Type B pancreatic cell (in vitro differentiated cells): Measurements from ENCODE around the gene DNASE1L2. TPM values are rescaled to one million over a fixed set of nuclear protein-coding genes. Genes with fewer than 3 reads are reported as not detected.

Experiments used
- DNase-seq: peaks from one replicate; pipeline ENCODE4 v3.0.0; 2021; ENCODE audit warnings: mixed read lengths; ENCODE audit not compliant: unreplicated experiment; ENCODE audit errors: extremely low spot score
- H3K27ac Mint-ChIP-seq: 2 replicates; pipeline ENCODE4 v1.8.0; 2021; ENCODE audit warnings: mild to moderate bottlenecking, mixed read lengths
- H3K27me3 Mint-ChIP-seq: 2 replicates; pipeline ENCODE4 v1.8.0; 2021; ENCODE audit warnings: mixed read lengths
- H3K36me3 Mint-ChIP-seq: 2 replicates; pipeline ENCODE4 v1.8.0; 2021; ENCODE audit warnings: mixed read lengths
- H3K4me1 Mint-ChIP-seq: one replicate; pipeline ENCODE4 v1.8.0; 2021; ENCODE audit warnings: mixed read lengths; ENCODE audit not compliant: unreplicated experiment
- H3K4me3 Mint-ChIP-seq: 2 replicates; pipeline ENCODE4 v1.8.0; 2021; ENCODE audit warnings: mild to moderate bottlenecking, mixed read lengths
- H3K9me3 Mint-ChIP-seq: 2 replicates; pipeline ENCODE4 v1.8.0; 2021; ENCODE audit warnings: mixed read lengths
- total RNA-seq: library from RNA; stranded (reverse); gene quantifications from 2 replicates; pipeline ENCODE4 v1.2.1, GENCODE V29; 2021; ENCODE audit warnings: low replicate concordance
- TF ChIP-seq, protein P1 (sequence below): fragments of 200-600 bp; sonication (generic); conservative IDR thresholded peaks from 2 replicates; pipeline ENCODE4 v1.5.0; 2021; ENCODE audit warnings: antibody characterized with exemption, mild to moderate bottlenecking

The DNASE1L2 gene
- total RNA-seq, 1 donor from 2014 or later: 2.6 TPM

DNA sequence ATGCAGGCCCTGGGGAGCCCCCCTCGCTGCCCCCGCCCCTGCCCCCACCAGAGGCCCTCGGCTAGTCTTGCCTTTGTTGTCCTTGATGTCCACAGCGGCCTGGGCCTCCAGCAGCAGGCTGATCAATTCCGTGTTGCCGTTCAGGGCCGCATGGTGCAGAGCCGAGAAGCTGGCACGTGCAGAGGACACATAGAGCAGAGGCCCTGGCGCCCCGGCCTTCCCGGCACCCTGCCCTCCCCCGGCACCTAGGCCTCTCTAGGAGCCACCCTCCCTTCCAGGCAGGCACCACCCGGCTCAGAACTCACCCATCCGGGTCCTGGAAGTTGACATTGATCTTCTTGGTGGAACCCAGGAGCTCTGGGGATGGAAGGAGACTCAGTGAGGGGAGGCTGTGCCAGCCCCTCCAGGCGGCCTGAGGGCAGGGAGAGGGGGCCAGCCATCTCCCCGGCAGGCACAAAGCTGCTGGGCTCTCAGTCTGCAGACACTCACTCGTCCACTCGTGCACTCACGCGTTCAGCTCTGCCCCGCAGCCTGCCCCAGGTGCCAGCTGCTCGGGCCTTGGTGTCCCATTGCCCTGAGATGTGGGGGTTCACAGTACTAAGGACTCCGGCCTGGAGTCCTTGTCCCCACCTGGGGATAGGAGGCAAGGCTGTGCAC, 46.1 kb upstream of the DNASE1L2 start:
- Mint-ChIP-seq H3K27me3 (peaks cover 5% of the 10 kb centered on the region), H3K9me3 (no peaks in the 10 kb centered on the region), H3K36me3 (no peaks in the 10 kb centered on the region), H3K4me1 (no peaks in the 10 kb centered on the region), H3K4me3 (no peak overlapping the region), H3K27ac (no peak overlapping the region)
- TF ChIP-seq, protein P1, sequence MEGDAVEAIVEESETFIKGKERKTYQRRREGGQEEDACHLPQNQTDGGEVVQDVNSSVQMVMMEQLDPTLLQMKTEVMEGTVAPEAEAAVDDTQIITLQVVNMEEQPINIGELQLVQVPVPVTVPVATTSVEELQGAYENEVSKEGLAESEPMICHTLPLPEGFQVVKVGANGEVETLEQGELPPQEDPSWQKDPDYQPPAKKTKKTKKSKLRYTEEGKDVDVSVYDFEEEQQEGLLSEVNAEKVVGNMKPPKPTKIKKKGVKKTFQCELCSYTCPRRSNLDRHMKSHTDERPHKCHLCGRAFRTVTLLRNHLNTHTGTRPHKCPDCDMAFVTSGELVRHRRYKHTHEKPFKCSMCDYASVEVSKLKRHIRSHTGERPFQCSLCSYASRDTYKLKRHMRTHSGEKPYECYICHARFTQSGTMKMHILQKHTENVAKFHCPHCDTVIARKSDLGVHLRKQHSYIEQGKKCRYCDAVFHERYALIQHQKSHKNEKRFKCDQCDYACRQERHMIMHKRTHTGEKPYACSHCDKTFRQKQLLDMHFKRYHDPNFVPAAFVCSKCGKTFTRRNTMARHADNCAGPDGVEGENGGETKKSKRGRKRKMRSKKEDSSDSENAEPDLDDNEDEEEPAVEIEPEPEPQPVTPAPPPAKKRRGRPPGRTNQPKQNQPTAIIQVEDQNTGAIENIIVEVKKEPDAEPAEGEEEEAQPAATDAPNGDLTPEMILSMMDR: no peak
- DNase-seq: no peak

DNA sequence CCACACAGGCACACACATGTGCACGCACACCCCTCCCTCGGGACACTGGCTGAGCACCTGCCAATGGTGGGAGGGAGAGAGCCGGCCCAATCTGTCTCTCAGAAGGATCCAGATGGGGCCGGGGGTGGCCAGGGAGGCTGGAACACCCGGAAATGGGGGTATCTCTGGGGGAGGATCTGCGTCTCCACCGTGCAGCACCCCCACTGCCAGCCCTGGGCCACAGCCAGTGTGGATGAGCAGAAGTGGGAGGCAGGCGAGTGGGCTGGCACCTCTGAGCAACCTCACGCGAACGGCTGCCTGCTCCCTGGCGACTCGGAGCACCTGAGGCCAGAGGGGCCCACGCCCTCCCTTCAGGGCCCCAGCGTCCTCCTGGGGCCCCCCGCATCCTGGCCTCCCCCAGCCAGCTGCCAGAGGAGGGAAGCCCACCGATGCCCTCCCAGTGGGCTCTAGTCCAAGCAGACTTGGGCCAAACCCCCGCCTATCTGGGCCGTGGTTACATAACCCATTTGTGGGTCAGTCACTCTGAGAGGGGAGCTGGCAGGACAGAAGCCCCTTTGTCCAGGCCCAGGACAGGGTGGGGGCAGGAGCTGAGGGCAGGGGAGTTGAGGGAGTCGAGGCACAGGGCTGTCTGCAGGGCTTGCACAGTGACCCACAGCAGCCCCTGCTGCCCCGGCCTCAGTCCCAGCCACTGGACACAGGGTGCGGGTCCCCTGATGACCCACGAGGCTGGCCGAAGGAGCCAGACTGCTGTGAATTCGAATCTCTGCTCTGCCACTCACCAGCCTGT, 45.4 kb upstream of the DNASE1L2 start:
- no peaks in the 10 kb centered on the region for H3K9me3 Mint-ChIP-seq
- H3K27ac Mint-ChIP-seq: no peak overlapping the region
- no peaks in the 10 kb centered on the region for H3K4me1 Mint-ChIP-seq
- DNase-seq: no peak
- H3K27me3 Mint-ChIP-seq: peaks cover 5% of the 10 kb centered on the region
- TF ChIP-seq, protein P1: no peak
- no peak overlapping the region for H3K4me3 Mint-ChIP-seq
- no peaks in the 10 kb centered on the region for H3K36me3 Mint-ChIP-seq

DNA sequence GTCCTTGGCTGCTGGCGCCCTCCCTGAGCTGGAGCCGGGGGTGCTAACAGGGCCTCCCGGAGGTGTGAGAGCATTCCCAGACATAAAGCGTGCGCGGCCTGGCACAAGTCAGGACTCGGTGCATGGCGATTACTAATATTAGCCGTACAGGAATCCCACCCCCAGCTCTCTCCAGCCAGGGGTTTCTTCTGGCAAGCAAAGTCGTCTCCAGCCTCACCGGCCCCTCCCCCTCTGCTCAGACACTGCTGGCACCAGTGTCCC, 44.9 kb upstream of the DNASE1L2 start:
- TF ChIP-seq, protein P1: no peak

DNA sequence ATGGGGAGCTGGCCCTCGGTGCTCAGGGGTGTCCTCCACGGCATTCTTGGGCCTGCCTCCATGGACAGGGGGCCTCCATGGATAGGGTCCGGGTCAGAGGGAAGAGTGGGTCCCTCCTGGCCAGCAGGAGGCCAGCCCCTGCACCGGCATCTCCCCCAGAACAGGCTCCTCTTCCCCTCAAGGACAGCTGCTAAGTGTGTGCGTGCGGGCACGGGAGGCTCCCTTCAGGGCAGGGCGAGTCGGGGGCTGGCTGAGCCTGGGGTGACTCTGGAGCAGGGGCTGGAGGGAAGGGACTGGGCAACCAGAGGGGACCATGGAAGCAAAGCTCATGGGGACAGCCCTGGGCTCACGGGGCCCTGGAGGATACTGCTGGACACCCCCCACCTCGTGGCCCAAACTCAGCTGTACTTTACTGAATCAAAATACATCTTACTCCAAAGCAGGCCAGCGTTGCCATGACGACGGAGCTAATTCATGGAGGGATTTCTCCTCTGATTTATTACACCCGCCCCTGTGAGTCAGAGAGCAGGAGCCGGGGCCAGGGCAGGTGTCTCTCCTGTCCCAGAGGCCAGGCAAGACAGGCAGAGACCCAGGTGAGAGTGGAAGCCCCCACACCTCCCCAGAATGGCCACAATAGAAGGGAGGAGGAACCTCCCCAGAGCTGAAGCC, 41.9 kb upstream of the DNASE1L2 start:
- Mint-ChIP-seq H3K4me1 (no peaks in the 10 kb centered on the region), H3K36me3 (no peaks in the 10 kb centered on the region), H3K27me3 (peaks cover 18% of the 10 kb centered on the region), H3K27ac (peak overlapping the region; percentile 43), H3K4me3 (no peak overlapping the region), H3K9me3 (no peaks in the 10 kb centered on the region)
- TF ChIP-seq, protein P1: no peak
- no peak for DNase-seq

More for the DNA sequence above, 44.9 kb upstream of the DNASE1L2 start:
- no peak for DNase-seq
- Mint-ChIP-seq H3K9me3 (no peaks in the 10 kb centered on the region), H3K4me3 (no peak overlapping the region), H3K4me1 (no peaks in the 10 kb centered on the region), H3K36me3 (no peaks in the 10 kb centered on the region), H3K27me3 (peaks cover 5% of the 10 kb centered on the region), H3K27ac (no peak overlapping the region)

DNA sequence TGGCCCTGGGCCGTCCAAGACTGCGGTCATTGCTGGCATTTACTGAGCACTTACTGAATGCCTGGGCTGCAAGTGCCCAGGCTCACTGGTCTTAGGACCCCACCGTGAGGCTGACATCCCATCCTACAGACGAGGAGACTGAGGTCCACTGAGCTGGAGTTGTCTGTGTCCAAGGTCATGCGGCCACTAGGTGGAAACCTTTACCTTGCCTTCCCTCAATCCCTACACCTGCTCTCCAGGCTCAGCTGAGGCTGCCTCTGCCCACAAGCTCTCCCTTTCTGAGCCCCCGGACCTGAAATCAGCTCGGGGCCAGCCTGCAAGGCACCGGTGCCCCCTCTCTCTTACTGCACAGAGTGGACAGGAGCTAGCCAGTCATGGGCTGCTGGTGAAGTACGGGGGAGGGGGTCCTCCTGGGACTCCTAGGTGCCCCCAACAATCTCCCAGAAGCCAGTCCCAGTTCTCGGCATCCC, 41.4 kb upstream of the DNASE1L2 start:
- no peaks in the 10 kb centered on the region for H3K4me1 Mint-ChIP-seq
- H3K27ac Mint-ChIP-seq: peak overlapping the region; percentile 43
- no peaks in the 10 kb centered on the region for H3K36me3 Mint-ChIP-seq
- H3K9me3 Mint-ChIP-seq: no peaks in the 10 kb centered on the region
- TF ChIP-seq, protein P1: peak; percentile 65
- no peak for DNase-seq
- peaks cover 19% of the 10 kb centered on the region for H3K27me3 Mint-ChIP-seq
- peak overlapping the region; percentile 77 for H3K4me3 Mint-ChIP-seq
